Endothelial cell of umbilical vein (primary cell): Measurements from ENCODE around the gene ZNF93. TPM values are rescaled to one million over a fixed set of nuclear protein-coding genes. Genes with fewer than 3 reads are reported as not detected.

ENCODE experiments used
- BruUV-seq: library from RNA; stranded (reverse); fragments of 400-500 nt; replicated peaks from 2 replicates; lab custom pipeline; 2021; lab: Mats Ljungman, UMichigan
- CTCF ChIA-PET: fragments of 300-600, 350-600 bp; sonication (Branson Sonifier 250); formaldehyde crosslinking; loops from one replicate; lab custom pipeline; 2021; ENCODE audit warnings: antibody characterized with exemption, inconsistent platforms; lab: Charles Lee
- POLR2A ChIA-PET: fragments of 300-600, 350-600 bp; sonication (Branson Sonifier 250); formaldehyde crosslinking; loops from one replicate; lab custom pipeline; 2021; ENCODE audit warnings: antibody characterized with exemption, inconsistent platforms; lab: Charles Lee
- DNase-seq: peaks from one replicate; pipeline ENCODE4 v3.0.0-alpha.2; 2011; ENCODE audit warnings: low read depth, low spot score
- FAIRE-seq: peaks from 2 replicates; lab custom pipeline; 2011; peaks lifted over from hg19 to GRCh38; lab: Jason Lieb, UNC
- H2AFZ ChIP-seq: 2 replicates; pipeline ENCODE4 v1.6.0; 2012; ENCODE audit warnings: low read depth, low read length, control low read depth, inconsistent platforms
- H3K27ac ChIP-seq: 2 replicates; pipeline ENCODE4 v1.5.1; 2011; ENCODE audit warnings: low read depth, mild to moderate bottlenecking, control low read depth, low read length, moderate library complexity; ENCODE audit not compliant: insufficient read depth
- H3K27me3 ChIP-seq, 2 experiments: 2 replicates each; pipeline versions ENCODE4 v1.6.0 to v1.6.1; 2011; ENCODE audit warnings: low read length in 2 of 2, mixed read lengths in 1 of 2; ENCODE audit not compliant: control insufficient read depth in 2 of 2, insufficient read depth in 2 of 2
- H3K36me3 ChIP-seq, 2 experiments: 2 replicates in 1 of 2; 3 replicates in 1 of 2; pipeline ENCODE4 v1.5.1; 2011; ENCODE audit warnings: low read length in 2 of 2, mild to moderate bottlenecking in 1 of 2, moderate library complexity in 1 of 2; ENCODE audit not compliant: control insufficient read depth in 2 of 2, insufficient read depth in 2 of 2; ENCODE audit errors: extremely low read depth in 1 of 2
- H3K4me1 ChIP-seq: 3 replicates; pipeline ENCODE4 v1.5.1; 2011; ENCODE audit warnings: mild to moderate bottlenecking, low read length; ENCODE audit not compliant: control insufficient read depth, insufficient read depth; ENCODE audit errors: extremely low read depth
- H3K4me2 ChIP-seq: 2 replicates; pipeline ENCODE4 v1.6.1; 2011; ENCODE audit warnings: low read length, control low read depth, mixed read lengths; ENCODE audit not compliant: insufficient read depth
- H3K4me3 ChIP-seq, 3 experiments: fragments of 200-600 bp in 1 of 3; sonication (generic), shearing (Covaris generic) in 1 of 3; replicated peaks in 1 of 3; 2 replicates each; pipeline ENCODE4 v1.5.1; 2011 to 2016; ENCODE audit warnings: control low read depth in 3 of 3, low read length in 3 of 3, mild to moderate bottlenecking in 2 of 3, inconsistent platforms in 1 of 3, low read depth in 1 of 3, moderate library complexity in 1 of 3; ENCODE audit not compliant: insufficient read depth in 1 of 3
- H3K79me2 ChIP-seq: 2 replicates; pipeline ENCODE4 v1.6.0; 2012; ENCODE audit warnings: low read length, inconsistent platforms; ENCODE audit not compliant: control insufficient read depth, insufficient read depth
- H3K9ac ChIP-seq: replicated peaks from 2 replicates; pipeline ENCODE3; 2011; ENCODE audit warnings: low read length, control low read depth; ENCODE audit not compliant: insufficient read depth; ENCODE audit errors: extremely low read depth
- H3K9me1 ChIP-seq: replicated peaks from 3 replicates; pipeline ENCODE4 v1.6.0; 2011; ENCODE audit warnings: mild to moderate bottlenecking, low read length; ENCODE audit not compliant: control insufficient read depth, insufficient read depth; ENCODE audit errors: extremely low read depth
- H3K9me3 ChIP-seq: replicated peaks from 2 replicates; pipeline ENCODE4 v1.5.1; 2012; ENCODE audit warnings: low read length, inconsistent platforms; ENCODE audit not compliant: control insufficient read depth, insufficient read depth
- H4K20me1 ChIP-seq: replicated peaks from 2 replicates; pipeline ENCODE3; 2011; ENCODE audit warnings: mild to moderate bottlenecking, low read length; ENCODE audit not compliant: control insufficient read depth, insufficient read depth; ENCODE audit errors: extremely low read depth
- EZH2 ChIP-seq: IDR thresholded peaks from 2 replicates; pipeline ENCODE4 v1.6.1; 2012; ENCODE audit warnings: borderline replicate concordance, low read depth, mild to moderate bottlenecking, moderate library complexity, low read length, inconsistent platforms; ENCODE audit not compliant: severe bottlenecking
- FOS ChIP-seq: IDR thresholded peaks from 2 replicates; pipeline ENCODE4 v1.6.1; 2011; ENCODE audit warnings: mild to moderate bottlenecking, low read length, moderate library complexity, borderline replicate concordance; ENCODE audit not compliant: insufficient read depth
- GATA2 ChIP-seq: IDR thresholded peaks from 2 replicates; pipeline ENCODE4 v1.7.0; 2011; ENCODE audit warnings: low read depth, mild to moderate bottlenecking, moderate library complexity, mixed read lengths, low read length; ENCODE audit not compliant: insufficient read length, insufficient read depth
- JUN ChIP-seq: IDR thresholded peaks from 2 replicates; pipeline ENCODE4 v1.6.1; 2011; ENCODE audit warnings: borderline replicate concordance, low read depth; ENCODE audit not compliant: insufficient read length, insufficient read depth
- MYC ChIP-seq: IDR thresholded peaks from one replicate; pipeline ENCODE4 v1.6.1; 2011; ENCODE audit warnings: mild to moderate bottlenecking, low read depth, low read length
- POLR2A ChIP-seq: IDR thresholded peaks from 2 replicates; pipeline ENCODE4 v1.6.1; 2012; ENCODE audit warnings: low read depth, mild to moderate bottlenecking, control low read depth, low read length
- POLR2AphosphoS5 ChIP-seq: IDR thresholded peaks from 2 replicates; pipeline ENCODE4 v1.6.1; 2012; ENCODE audit warnings: low read depth, mild to moderate bottlenecking, control low read depth, low read length, moderate library complexity; ENCODE audit not compliant: insufficient read depth
- dilution Hi-C: fragments of 300-500 bp; cut with MboI; formaldehyde crosslinking; loops from one replicate; pipeline ENCODE4 v1.15.0; 2019; ENCODE audit warnings: low sequenced_read_pairs; ENCODE audit not compliant: extremely low pct_ligation_motif_present
- intact Hi-C: fragments of 100-400 bp; cut with micrococcal nuclease; formaldehyde crosslinking; loops from one replicate; pipeline ENCODE4 v1.10.0; 2022
- polyA plus RNA-seq, 4 experiments: library from polyadenylated mRNA; depleted of rRNA in 3 of 4; stranded (reverse) in 3 of 4; unstranded in 1 of 4; fragments of >200 nt; gene quantifications; 2 replicates each; pipeline versions ENCODE4 v1.2.1 to v1.2.3, GENCODE V29; 2011 to 2012; ENCODE audit warnings: missing spikeins in 1 of 4
- total RNA-seq: library from RNA; stranded (reverse); gene quantifications from 2 replicates; pipeline ENCODE4 v1.2.3, GENCODE V29; 2021
- TF ChIP-seq, protein P1 (sequence below), 2 donors: IDR thresholded peaks; 1 replicate in 1 of 2; 2 replicates in 1 of 2; pipeline ENCODE4 v1.5.1; 2011; ENCODE audit warnings: low read length in 2 of 2, mild to moderate bottlenecking in 2 of 2, moderate library complexity in 2 of 2, control low read depth in 1 of 2, inconsistent platforms in 1 of 2, low read depth in 1 of 2; ENCODE audit not compliant: insufficient read depth in 1 of 2; ENCODE audit errors: extremely low read depth in 1 of 2
- TF ChIP-seq, protein P2 (sequence below): IDR thresholded peaks from 2 replicates; pipeline ENCODE4 v1.6.1; 2011; ENCODE audit not compliant: insufficient read depth, insufficient read length

ZNF93 gene
- total and polyA plus RNA-seq, 2 donors (not counting 3 experiments of a cell fraction or from before 2014, with no cell fraction given): 8.1 to 9.9 TPM

DNA sequence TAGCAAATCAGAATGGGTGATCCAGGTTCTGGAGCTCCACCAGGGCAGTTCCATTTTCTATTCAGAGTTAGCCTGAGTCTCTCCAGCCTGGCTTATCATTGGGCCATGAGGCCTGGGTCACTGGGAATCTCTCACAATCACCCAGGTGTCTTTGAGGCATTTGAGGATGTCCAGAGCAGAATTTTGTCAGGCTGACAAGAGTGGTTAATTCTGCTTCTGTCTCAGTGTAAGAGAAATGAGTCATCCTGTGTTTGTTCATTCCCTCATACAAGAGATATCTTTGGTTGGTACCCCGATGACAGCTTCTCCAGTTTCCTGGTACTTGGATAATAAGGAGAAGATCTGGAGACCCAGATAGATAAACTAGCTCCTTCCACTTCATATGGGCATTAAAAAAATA lies 10.4 kb downstream of the ZNF93 start:
- H3K27me3 ChIP-seq: no peaks in the 10 kb centered on the region
- no peak overlapping the region for H3K4me2 ChIP-seq
- H3K79me2 ChIP-seq: peaks cover 18% of the 10 kb centered on the region
- no peak overlapping the region for H2AFZ ChIP-seq
- BruUV-seq: no TSS peak
- TF ChIP-seq JUN (no peak), EZH2 (no peak), GATA2 (no peak), FOS (no peak), POLR2A (no peak), MYC (no peak), POLR2AphosphoS5 (no peak)
- TF ChIP-seq, protein P1, sequence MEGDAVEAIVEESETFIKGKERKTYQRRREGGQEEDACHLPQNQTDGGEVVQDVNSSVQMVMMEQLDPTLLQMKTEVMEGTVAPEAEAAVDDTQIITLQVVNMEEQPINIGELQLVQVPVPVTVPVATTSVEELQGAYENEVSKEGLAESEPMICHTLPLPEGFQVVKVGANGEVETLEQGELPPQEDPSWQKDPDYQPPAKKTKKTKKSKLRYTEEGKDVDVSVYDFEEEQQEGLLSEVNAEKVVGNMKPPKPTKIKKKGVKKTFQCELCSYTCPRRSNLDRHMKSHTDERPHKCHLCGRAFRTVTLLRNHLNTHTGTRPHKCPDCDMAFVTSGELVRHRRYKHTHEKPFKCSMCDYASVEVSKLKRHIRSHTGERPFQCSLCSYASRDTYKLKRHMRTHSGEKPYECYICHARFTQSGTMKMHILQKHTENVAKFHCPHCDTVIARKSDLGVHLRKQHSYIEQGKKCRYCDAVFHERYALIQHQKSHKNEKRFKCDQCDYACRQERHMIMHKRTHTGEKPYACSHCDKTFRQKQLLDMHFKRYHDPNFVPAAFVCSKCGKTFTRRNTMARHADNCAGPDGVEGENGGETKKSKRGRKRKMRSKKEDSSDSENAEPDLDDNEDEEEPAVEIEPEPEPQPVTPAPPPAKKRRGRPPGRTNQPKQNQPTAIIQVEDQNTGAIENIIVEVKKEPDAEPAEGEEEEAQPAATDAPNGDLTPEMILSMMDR (IDR thresholded peaks at IDR 0.05; ENCODE audit: extremely low read depth in 1 of 2, insufficient read depth in 1 of 2, low read depth in 1 of 2, low read length in 2 of 2): no peak
- TF ChIP-seq, protein P2, sequence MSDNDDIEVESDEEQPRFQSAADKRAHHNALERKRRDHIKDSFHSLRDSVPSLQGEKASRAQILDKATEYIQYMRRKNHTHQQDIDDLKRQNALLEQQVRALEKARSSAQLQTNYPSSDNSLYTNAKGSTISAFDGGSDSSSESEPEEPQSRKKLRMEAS: no peak
- H3K36me3 ChIP-seq: no peaks in the 10 kb centered on the region
- dilution Hi-C loops: no loop called here
- no peak for DNase-seq
- no peak overlapping the region for H3K4me3 ChIP-seq
- CTCF ChIA-PET: no interaction called here
- H3K9me1 ChIP-seq: no peaks in the 10 kb centered on the region
- no peaks in the 10 kb centered on the region for H3K9me3 ChIP-seq
- intact Hi-C loops: no loop called here
- POLR2A ChIA-PET: no interaction called here
- H3K9ac ChIP-seq: no peak overlapping the region
- H3K27ac ChIP-seq: no peak overlapping the region
- H4K20me1 ChIP-seq: no peaks in the 10 kb centered on the region
- H3K4me1 ChIP-seq: no peaks in the 10 kb centered on the region
- no peak for FAIRE-seq
